K562 treated with DMSO at 1 percent for 4 hours (cell line): ENCODE results near the gene NR2E3. TPM values are rescaled to one million over a fixed set of nuclear protein-coding genes. Genes with fewer than 3 reads are reported as not detected.

Source experiments
- total RNA-seq: library from RNA; unstranded; fragments of 300-600 nt; gene quantifications from 2 replicates; pipeline ENCODE4 v1.2.3, GENCODE V29; 2022; ENCODE audit not compliant: insufficient read depth

NR2E3 gene
- not detected in 2 replicates for total RNA-seq

DNA sequence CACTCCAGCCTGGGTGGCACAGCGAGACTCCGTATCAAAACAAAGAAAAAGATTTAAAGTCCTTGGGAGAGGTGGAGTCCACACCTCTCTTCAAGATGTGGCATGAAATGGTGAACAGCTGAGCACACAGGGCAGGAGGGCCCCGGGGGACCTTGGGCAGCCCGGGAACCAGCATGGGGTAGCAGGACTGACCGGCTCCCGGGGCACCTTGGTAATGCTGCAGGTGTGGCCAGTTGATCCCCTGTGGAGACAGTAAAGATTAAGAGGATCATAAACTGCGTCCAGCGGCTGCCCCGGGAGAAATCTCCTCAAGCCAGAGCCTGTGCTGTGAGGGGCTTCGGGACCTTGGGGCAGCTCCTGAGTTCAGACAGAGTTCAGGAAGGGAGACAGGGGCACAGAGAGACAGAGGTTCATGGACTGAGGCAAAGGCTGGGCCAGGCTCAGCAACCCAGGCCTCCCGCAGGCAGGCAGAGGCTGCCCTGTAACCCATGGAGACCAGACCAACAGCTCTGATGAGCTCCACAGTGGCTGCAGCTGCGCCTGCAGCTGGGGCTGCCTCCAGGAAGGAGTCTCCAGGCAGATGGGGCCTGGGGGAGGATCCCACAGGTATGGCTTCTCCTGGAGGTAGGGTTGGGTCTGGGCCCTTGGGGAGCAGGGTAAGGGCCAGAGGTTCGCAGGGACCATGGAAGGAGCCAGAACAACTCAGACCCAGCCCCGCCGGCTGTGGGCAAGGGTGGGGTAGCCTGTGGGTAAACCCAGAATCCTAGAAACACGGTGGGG is at the start of gene NR2E3:
TSS of gene NR2E3 (plus strand) at position 299 of the 780 bp plus-strand sequence. CDS start at position 489, 190 bp downstream.

